Measurements from ENCODE around the gene C1orf105.

C1orf105 gene

GRCh38 chr1:172500207-172500606 is 79.7 kb downstream of the C1orf105 start:
- Mint-ChIP-seq H3K36me3 (ENCODE audit: low read depth) (no peaks in the 10 kb centered on the region), H3K27me3 (no peaks in the 10 kb centered on the region), H3K9me3 (no peaks in the 10 kb centered on the region), H3K27ac (no peak overlapping the region), H3K4me1 (ENCODE audit: low read depth) (peaks cover 44% of the 10 kb centered on the region), H3K4me3 (no peak overlapping the region)
- intact Hi-C loops (cut with micrococcal nuclease) = no loop called here

- Mint-ChIP-seq H3K36me3 (ENCODE audit: low read depth) (no peaks in the 10 kb centered on the region), H3K27ac (no peak overlapping the region), H3K4me3 (no peak overlapping the region), H3K9me3 (peaks cover 9% of the 10 kb centered on the region), H3K27me3 (no peaks in the 10 kb centered on the region), H3K4me1 (ENCODE audit: low read depth) (peaks cover 23% of the 10 kb centered on the region)
- intact Hi-C loops (cut with micrococcal nuclease) = no loop called here
These were observed 87.3 kb downstream of the C1orf105 start for GRCh38 chr1:172507741-172508140.

GRCh38 chr1:172510479-172510878 is 90.0 kb downstream of the C1orf105 start:
- Mint-ChIP-seq H3K27ac (no peak overlapping the region), H3K4me3 (no peak overlapping the region), H3K27me3 (no peaks in the 10 kb centered on the region), H3K36me3 (ENCODE audit: low read depth) (no peaks in the 10 kb centered on the region), H3K4me1 (ENCODE audit: low read depth) (peaks cover 18% of the 10 kb centered on the region), H3K9me3 (peaks cover 9% of the 10 kb centered on the region)
- intact Hi-C loops (cut with micrococcal nuclease) = no loop called here

- Mint-ChIP-seq H3K4me3 (no peak overlapping the region), H3K9me3 (peaks cover 9% of the 10 kb centered on the region), H3K36me3 (ENCODE audit: low read depth) (no peaks in the 10 kb centered on the region), H3K27me3 (no peaks in the 10 kb centered on the region), H3K4me1 (ENCODE audit: low read depth) (peaks cover 23% of the 10 kb centered on the region), H3K27ac (no peak overlapping the region)
- intact Hi-C loops (cut with micrococcal nuclease) = no loop called here
These were observed 92.1 kb downstream of the C1orf105 start for GRCh38 chr1:172512591-172512990.

- no peaks in the 10 kb centered on the region for H3K27me3 Mint-ChIP-seq
These were observed 93.0 kb downstream of the C1orf105 start for GRCh38 chr1:172513479-172513878.

GRCh38 chr1:172514108-172514507 is 93.6 kb downstream of the C1orf105 start:
- H3K36me3 Mint-ChIP-seq (ENCODE audit: low read depth) = no peaks in the 10 kb centered on the region
- intact Hi-C loops (cut with micrococcal nuclease) = no loop called here
- H3K27me3 Mint-ChIP-seq = no peaks in the 10 kb centered on the region
- no peak overlapping the region for H3K4me3 Mint-ChIP-seq
- H3K9me3 Mint-ChIP-seq = peaks cover 9% of the 10 kb centered on the region
- H3K27ac Mint-ChIP-seq = no peak overlapping the region
- H3K4me1 Mint-ChIP-seq (ENCODE audit: low read depth) = peaks cover 28% of the 10 kb centered on the region

More at GRCh38 chr1:172513479-172513878, 93.0 kb downstream of the C1orf105 start:
- Mint-ChIP-seq H3K9me3 (peaks cover 9% of the 10 kb centered on the region), H3K4me3 (no peak overlapping the region), H3K4me1 (ENCODE audit: low read depth) (peaks cover 28% of the 10 kb centered on the region), H3K27ac (no peak overlapping the region), H3K36me3 (ENCODE audit: low read depth) (no peaks in the 10 kb centered on the region)
- intact Hi-C loops (cut with micrococcal nuclease) = no loop called here

GRCh38 chr1:172515436-172515835 is 95.0 kb downstream of the C1orf105 start:
- H3K4me1 Mint-ChIP-seq (ENCODE audit: low read depth) = peaks cover 28% of the 10 kb centered on the region
- intact Hi-C loops (cut with micrococcal nuclease) = no loop called here
- H3K36me3 Mint-ChIP-seq (ENCODE audit: low read depth) = no peaks in the 10 kb centered on the region
- no peak overlapping the region for H3K27ac Mint-ChIP-seq
- H3K27me3 Mint-ChIP-seq = no peaks in the 10 kb centered on the region
- H3K4me3 Mint-ChIP-seq = no peak overlapping the region
- no peaks in the 10 kb centered on the region for H3K9me3 Mint-ChIP-seq

GRCh38 chr1:172515927-172516326 is 95.4 kb downstream of the C1orf105 start:
- Mint-ChIP-seq H3K4me3 (no peak overlapping the region), H3K36me3 (ENCODE audit: low read depth) (no peaks in the 10 kb centered on the region), H3K4me1 (ENCODE audit: low read depth) (peaks cover 28% of the 10 kb centered on the region), H3K27ac (no peak overlapping the region), H3K27me3 (no peaks in the 10 kb centered on the region), H3K9me3 (no peaks in the 10 kb centered on the region)
- intact Hi-C loops (cut with micrococcal nuclease) = no loop called here

- Mint-ChIP-seq H3K27ac (peak overlapping the region; percentile 61), H3K4me3 (no peak overlapping the region), H3K27me3 (no peaks in the 10 kb centered on the region), H3K36me3 (ENCODE audit: low read depth) (no peaks in the 10 kb centered on the region), H3K4me1 (ENCODE audit: low read depth) (peaks cover 23% of the 10 kb centered on the region), H3K9me3 (no peaks in the 10 kb centered on the region)
- intact Hi-C loops (cut with micrococcal nuclease) = no loop called here
These were observed 96.6 kb downstream of the C1orf105 start for GRCh38 chr1:172517081-172517480.

GRCh38 chr1:172517545-172517944 is 97.1 kb downstream of the C1orf105 start:
- intact Hi-C loops (cut with micrococcal nuclease) = no loop called here
- H3K27me3 Mint-ChIP-seq = no peaks in the 10 kb centered on the region
- H3K4me1 Mint-ChIP-seq (ENCODE audit: low read depth) = peaks cover 18% of the 10 kb centered on the region
- H3K36me3 Mint-ChIP-seq (ENCODE audit: low read depth) = no peaks in the 10 kb centered on the region
- no peaks in the 10 kb centered on the region for H3K9me3 Mint-ChIP-seq
- no peak overlapping the region for H3K4me3 Mint-ChIP-seq
- no peak overlapping the region for H3K27ac Mint-ChIP-seq
